ENCODE data around the gene UBAP1. TPM values are rescaled to one million over a fixed set of nuclear protein-coding genes. Genes with fewer than 3 reads are reported as not detected.

UBAP1 gene
- total RNA-seq, 2 donors from 2014 or later = 38.3 to 72.2 TPM

- DNase-seq (ENCODE audit: low spot score) = no peak
- no peak overlapping the region for H3K4me3 ChIP-seq
- H3K36me3 ChIP-seq = no peaks in the 10 kb centered on the region
- no peaks in the 10 kb centered on the region for H3K4me1 ChIP-seq (replicated peaks)
- TF ChIP-seq POLR2A (IDR thresholded peaks at IDR 0.05) = no peak
- no peak for TF ChIP-seq POLR2AphosphoS5 (IDR thresholded peaks at IDR 0.05)
- TF ChIP-seq CTCF (IDR thresholded peaks at IDR 0.05) = no peak
- no peak overlapping the region for H3K27ac ChIP-seq
- WGBS = 48% methylated on average over 3 of the region's 3 CpGs
- intact Hi-C loops (cut with DNase I) = no loop called here
- H3K9me3 ChIP-seq = no peaks in the 10 kb centered on the region
- H3K27me3 ChIP-seq (replicated peaks; ENCODE audit: insufficient read depth) = no peaks in the 10 kb centered on the region
Observed at GRCh38 chr9:34276772-34277171, 97.9 kb downstream of the UBAP1 start.

GRCh38 chr9:34279411-34279810 lies 100.6 kb downstream of the UBAP1 start:
- TF ChIP-seq CTCF (IDR thresholded peaks at IDR 0.05) (no peak), POLR2A (IDR thresholded peaks at IDR 0.05) (no peak), POLR2AphosphoS5 (IDR thresholded peaks at IDR 0.05) (no peak)

GRCh38 chr9:34282096-34282495 lies 103.3 kb downstream of the UBAP1 start:
- intact Hi-C loops (cut with DNase I) = no loop called here
- Histone ChIP-seq H3K27me3 (replicated peaks; ENCODE audit: insufficient read depth) (no peaks in the 10 kb centered on the region), H3K4me3 (no peak overlapping the region), H3K9me3 (no peaks in the 10 kb centered on the region), H3K36me3 (no peaks in the 10 kb centered on the region), H3K27ac (no peak overlapping the region), H3K4me1 (replicated peaks) (no peaks in the 10 kb centered on the region)
- no peak for DNase-seq (ENCODE audit: low spot score)
- TF ChIP-seq CTCF (IDR thresholded peaks at IDR 0.05) (no peak), POLR2A (IDR thresholded peaks at IDR 0.05) (no peak), POLR2AphosphoS5 (IDR thresholded peaks at IDR 0.05) (no peak)
- WGBS = 54% methylated on average over 1 of the region's 1 CpG

More at GRCh38 chr9:34279411-34279810, 100.6 kb downstream of the UBAP1 start:
- WGBS = 83% methylated on average over 3 of the region's 3 CpGs
- H3K36me3 ChIP-seq = no peaks in the 10 kb centered on the region
- H3K27me3 ChIP-seq (replicated peaks; ENCODE audit: insufficient read depth) = no peaks in the 10 kb centered on the region
- H3K4me1 ChIP-seq (replicated peaks) = no peaks in the 10 kb centered on the region
- H3K9me3 ChIP-seq = no peaks in the 10 kb centered on the region
- intact Hi-C loops (cut with DNase I) = no loop called here
- no peak overlapping the region for H3K4me3 ChIP-seq
- DNase-seq (ENCODE audit: low spot score) = no peak
- no peak overlapping the region for H3K27ac ChIP-seq

- no peaks in the 10 kb centered on the region for H3K9me3 ChIP-seq
- 91% methylated on average over 2 of the region's 2 CpGs for WGBS
- H3K4me1 ChIP-seq (replicated peaks) = no peaks in the 10 kb centered on the region
- intact Hi-C loops (cut with DNase I) = no loop called here
- no peak for DNase-seq (ENCODE audit: low spot score)
- no peaks in the 10 kb centered on the region for H3K27me3 ChIP-seq (replicated peaks; ENCODE audit: insufficient read depth)
- H3K27ac ChIP-seq = no peak overlapping the region
- TF ChIP-seq CTCF (IDR thresholded peaks at IDR 0.05) (no peak), POLR2AphosphoS5 (IDR thresholded peaks at IDR 0.05) (no peak), POLR2A (IDR thresholded peaks at IDR 0.05) (no peak)
- H3K4me3 ChIP-seq = no peak overlapping the region
- H3K36me3 ChIP-seq = no peaks in the 10 kb centered on the region
Observed at GRCh38 chr9:34289159-34289558, 110.3 kb downstream of the UBAP1 start.

GRCh38 chr9:34291023-34291422 lies 112.2 kb downstream of the UBAP1 start:
- Histone ChIP-seq H3K27ac (no peak overlapping the region), H3K36me3 (no peaks in the 10 kb centered on the region), H3K4me3 (no peak overlapping the region), H3K4me1 (replicated peaks) (no peaks in the 10 kb centered on the region), H3K9me3 (no peaks in the 10 kb centered on the region), H3K27me3 (replicated peaks; ENCODE audit: insufficient read depth) (no peaks in the 10 kb centered on the region)
- TF ChIP-seq POLR2A (IDR thresholded peaks at IDR 0.05) (no peak), POLR2AphosphoS5 (IDR thresholded peaks at IDR 0.05) (no peak), CTCF (IDR thresholded peaks at IDR 0.05) (no peak)
- WGBS = 78% methylated on average over 2 of the region's 2 CpGs
- no peak for DNase-seq (ENCODE audit: low spot score)
- intact Hi-C loops (cut with DNase I) = no loop called here

Data from prostate gland (tissue), 2 donors.